ENCODE results near the gene NNMT.

NNMT gene

DNA sequence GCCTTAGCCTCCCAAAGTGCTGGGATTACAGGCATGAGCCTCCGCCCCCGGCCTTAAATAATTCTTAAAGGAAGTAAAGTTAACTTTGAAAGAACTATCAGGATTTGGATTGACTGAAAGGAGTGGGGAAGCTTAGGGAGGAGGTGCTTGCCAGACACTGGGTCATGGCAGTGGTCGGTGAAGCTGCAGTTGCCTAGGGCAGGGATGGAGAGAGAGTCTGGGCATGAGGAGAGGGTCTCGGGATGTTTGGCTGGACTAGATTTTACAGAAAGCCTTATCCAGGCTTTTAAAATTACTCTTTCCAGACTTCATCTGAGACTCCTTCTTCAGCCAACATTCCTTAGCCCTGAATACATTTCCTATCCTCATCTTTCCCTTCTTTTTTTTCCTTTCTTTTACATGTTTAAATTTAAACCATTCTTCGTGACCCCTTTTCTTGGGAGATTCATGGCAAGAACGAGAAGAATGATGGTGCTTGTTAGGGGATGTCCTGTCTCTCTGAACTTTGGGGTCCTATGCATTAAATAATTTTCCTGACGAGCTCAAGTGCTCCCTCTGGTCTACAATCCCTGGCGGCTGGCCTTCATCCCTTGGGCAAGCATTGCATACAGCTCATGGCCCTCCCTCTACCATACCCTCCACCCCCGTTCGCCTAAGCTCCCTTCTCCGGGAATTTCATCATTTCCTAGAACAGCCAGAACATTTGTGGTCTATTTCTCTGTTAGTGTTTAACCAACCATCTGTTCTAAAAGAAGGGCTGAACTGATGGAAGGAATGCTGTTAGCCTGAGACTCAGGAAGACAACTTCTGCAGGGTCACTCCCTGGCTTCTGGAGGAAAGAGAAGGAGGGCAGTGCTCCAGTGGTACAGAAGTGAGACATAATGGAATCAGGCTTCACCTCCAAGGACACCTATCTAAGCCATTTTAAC, at the start of gene NNMT:
Gene NNMT (plus strand): TSS at position 724 of the 929 bp plus-strand sequence. CDS start 158 bp downstream, at position 882.
- no peak for DNase-seq (ENCODE audit: low spot score)

DNA sequence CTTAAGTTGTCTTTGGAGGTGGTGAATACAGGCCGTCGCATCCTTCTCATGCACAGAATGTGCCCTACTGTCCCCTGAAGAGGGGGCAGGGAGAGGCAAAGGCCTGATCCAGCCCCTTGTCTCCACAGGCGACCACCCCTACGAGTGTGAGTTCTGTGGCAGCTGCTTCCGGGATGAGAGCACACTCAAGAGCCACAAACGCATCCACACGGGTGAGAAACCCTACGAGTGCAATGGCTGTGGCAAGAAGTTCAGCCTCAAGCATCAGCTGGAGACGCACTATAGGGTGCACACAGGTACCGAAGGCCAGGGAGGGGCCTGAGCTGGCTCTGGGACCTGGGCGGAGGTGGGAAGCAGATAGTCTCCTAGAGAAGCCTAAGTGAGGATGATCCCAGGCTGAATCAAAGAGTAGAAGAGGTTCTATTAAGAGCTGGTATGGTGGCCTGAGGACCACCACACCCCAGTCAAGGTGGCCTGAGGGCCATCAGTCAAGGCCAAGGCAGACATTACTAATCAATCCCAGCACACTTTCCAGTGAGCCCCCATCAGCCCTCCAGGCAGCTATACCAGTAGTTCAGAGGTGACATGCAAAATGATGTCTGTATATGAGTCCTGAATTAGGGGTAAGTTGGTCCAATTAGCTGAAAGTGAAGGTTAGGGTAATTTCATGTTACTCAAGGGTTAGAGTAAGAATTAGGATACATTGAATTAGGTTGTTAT, 49.0 kb upstream of the NNMT start:
- DNase-seq (ENCODE audit: low spot score): no peak

- no peak for DNase-seq (ENCODE audit: low spot score)
These were observed 46.0 kb upstream of the NNMT start for GRCh38 chr11:114250180-114250579.

GRCh38 chr11:114250993-114251814, 45.0 kb upstream of the NNMT start:
- no peak for DNase-seq (ENCODE audit: low spot score)

- no peak for DNase-seq (ENCODE audit: low spot score)
These were observed 44.3 kb upstream of the NNMT start for GRCh38 chr11:114251815-114252337.

GRCh38 chr11:114252767-114253166, 43.4 kb upstream of the NNMT start:
- DNase-seq (ENCODE audit: low spot score): no peak

DNA sequence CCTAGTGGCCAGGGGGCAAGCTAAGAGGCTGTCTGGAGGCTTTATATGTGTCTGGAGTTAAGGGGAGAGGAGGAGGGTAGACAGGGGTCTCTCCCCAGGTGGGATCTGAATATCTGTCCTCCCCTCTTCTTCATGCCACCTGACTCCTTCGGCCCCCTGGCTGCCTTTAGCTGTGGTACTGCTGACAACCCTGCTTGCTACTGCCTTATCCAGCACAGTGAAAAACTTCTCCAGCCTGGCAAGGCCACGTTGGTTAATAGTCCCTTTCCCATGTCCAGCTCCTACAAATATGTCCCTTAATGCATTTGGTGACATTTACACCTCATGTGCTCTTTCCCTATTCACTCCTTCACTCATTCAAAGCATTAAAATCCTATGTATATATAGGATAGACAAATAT, 42.4 kb upstream of the NNMT start:
- no peak for DNase-seq (ENCODE audit: low spot score)

DNA sequence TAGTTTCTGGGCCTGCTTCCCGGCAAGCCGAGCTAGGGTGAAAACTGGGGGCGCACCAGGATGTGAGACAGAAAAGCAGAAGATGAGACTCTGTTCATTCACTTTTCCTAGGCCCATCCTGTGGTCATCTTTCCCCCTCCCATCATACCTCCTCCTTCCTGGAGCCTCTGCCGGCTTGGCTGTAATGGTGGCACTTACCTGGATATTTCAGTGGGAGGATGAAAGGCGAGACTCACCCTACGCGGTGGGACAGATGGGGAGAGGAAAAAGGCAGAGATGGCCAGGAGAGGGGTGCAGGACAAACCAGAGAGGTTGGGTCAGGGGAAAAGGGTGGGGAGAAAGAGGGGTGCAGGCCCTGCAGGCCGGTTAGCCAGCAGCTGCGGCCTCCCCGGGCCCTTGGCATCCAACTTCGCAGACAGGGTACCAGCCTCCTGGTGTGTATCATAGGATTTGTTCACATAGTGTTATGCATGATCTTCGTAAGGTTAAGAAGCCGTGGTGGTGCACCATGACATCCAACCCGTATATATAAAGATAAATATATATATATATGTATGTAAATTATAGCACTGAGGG, 41.5 kb upstream of the NNMT start:
- DNase-seq (ENCODE audit: low spot score): no peak

GRCh38 chr11:114255289-114255688, 40.9 kb upstream of the NNMT start:
- no peak for DNase-seq (ENCODE audit: low spot score)

- DNase-seq (ENCODE audit: low spot score): no peak
These were observed 39.8 kb upstream of the NNMT start for GRCh38 chr11:114256176-114256966.

DNA sequence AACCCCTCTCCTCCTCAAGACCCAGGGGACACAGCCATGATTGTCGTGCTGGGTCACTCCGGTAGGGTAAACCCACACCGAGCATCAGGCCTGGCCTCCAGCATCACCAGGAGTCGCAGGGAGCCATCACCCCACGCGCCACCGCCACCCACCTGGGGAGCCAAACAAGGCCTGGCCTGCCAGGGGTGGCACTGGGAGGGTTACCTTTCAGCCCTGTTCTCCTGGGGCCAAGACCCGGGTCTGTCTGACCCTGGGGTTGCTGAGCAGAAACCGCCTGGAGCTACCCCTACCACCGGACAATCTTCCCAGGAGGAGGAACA, 39.3 kb upstream of the NNMT start:
- DNase-seq (ENCODE audit: low spot score): no peak

- no peak for DNase-seq (ENCODE audit: low spot score)
These were observed 38.3 kb upstream of the NNMT start for GRCh38 chr11:114257621-114258558.

- DNase-seq (ENCODE audit: low spot score): no peak
These were observed 37.5 kb upstream of the NNMT start for GRCh38 chr11:114258696-114259095.

GRCh38 chr11:114259124-114259526, 37.1 kb upstream of the NNMT start:
- DNase-seq (ENCODE audit: low spot score): no peak

- DNase-seq (ENCODE audit: low spot score): no peak
These were observed 36.6 kb upstream of the NNMT start for GRCh38 chr11:114259551-114259983.

DNA sequence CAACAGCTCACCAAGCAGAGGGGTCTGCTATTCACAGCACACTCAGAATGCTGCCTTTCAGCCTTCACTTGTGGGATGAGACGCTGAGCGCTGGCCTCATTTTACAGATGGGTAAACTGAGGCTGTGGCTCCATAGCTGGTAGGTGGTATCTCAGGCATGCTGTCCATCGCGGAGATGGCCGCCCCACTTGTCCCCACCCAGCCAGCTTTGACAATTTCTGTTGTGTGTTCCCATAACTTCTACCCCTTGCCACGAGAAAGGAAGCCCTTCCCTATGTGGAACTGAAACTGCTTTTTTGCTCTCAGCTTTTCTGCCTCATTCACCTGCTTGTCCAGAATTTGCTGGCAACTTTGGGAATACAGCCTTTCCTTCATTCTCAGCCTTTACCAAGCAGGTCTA, 36.1 kb upstream of the NNMT start:
- DNase-seq (ENCODE audit: low spot score): no peak

- no peak for DNase-seq (ENCODE audit: low spot score)
These were observed 35.7 kb upstream of the NNMT start for GRCh38 chr11:114260483-114260882.

GRCh38 chr11:114261791-114262190, 34.4 kb upstream of the NNMT start:
- DNase-seq (ENCODE audit: low spot score): no peak

GRCh38 chr11:114262681-114263512, 33.3 kb upstream of the NNMT start:
- peak; percentile 56 for DNase-seq (ENCODE audit: low spot score)

Measured in COLO829 (cell line).